ENCODE data around the gene ARHGAP10. TPM values are rescaled to one million over a fixed set of nuclear protein-coding genes. Genes with fewer than 3 reads are reported as not detected.
A peak's percentile ranks its signal among the peaks of the same experiment; 100 is the strongest.
"Not testable (repeated sequence)": the region's sequence is repeated elsewhere in the genome, so short reads cannot be mapped to it uniquely, and the experiment has no call there.

Gene ARHGAP10
- total RNA-seq, 2 experiments from 2014 or later = 6.1 to 6.2 TPM

DNA sequence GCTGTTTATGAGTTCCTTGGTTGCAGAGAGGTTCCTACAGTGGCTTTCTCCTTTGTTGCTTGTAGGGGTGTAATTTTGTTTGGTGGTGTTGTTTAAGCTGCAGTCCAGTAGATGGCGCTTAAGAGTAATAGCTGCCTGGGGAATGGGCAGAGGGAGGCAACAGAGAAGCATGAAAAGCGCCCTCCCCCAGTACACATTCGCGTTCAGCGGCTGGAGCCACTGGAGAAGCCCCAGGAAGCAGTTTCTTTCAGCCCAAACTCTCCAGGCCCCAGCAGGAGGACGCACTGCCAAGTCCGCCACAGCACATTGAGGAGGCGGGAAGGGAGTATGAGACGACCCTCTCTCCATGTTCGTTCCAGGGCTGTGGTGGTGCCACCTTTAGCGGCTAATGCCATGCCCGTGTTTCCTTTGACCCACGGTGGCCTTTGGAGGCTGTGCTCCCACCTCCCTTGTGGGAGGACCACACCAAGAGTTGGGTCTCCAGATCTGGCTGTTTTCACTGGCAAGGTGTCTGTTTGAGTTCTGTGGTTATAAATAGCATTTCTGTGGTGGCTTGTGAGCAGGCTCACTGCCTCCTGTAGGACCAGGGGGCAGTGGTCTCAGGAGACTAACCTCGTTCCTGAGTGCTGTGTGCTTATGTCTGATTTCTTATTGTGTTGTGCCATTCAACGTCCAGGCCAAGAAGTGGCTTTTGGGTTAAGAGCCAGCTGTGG, 252.3 kb downstream of the ARHGAP10 start:
- intact Hi-C loops (cut with DNase I, micrococcal nuclease) = loop anchor here (5.0 to 10.0 kb wide), 3 partner anchors 461 to 1281 kb away; partner anchors contain the start of gene NR3C2 (in 1 of the 2)
- H3K4me1 Mint-ChIP-seq = peaks cover 10% of the 10 kb centered on the region
- H3K27ac Mint-ChIP-seq = no peak overlapping the region
- no peaks in the 10 kb centered on the region for H3K27me3 Mint-ChIP-seq
- no peak overlapping the region for H3K4me3 Mint-ChIP-seq
- CTCF ChIA-PET = interaction anchor here (0.7 to 2.3 kb wide), 4 partner anchors 9 to 231 kb away, joined by 3 to 7 read pairs (median 3); no protein-coding TSS in a partner anchor
- DNase-seq (peak; percentile 29), ATAC-seq (peak; percentile 69)
- no peaks in the 10 kb centered on the region for H3K36me3 Mint-ChIP-seq (ENCODE audit: low read depth)
- POLR2A ChIA-PET = interaction anchor here (0.7 kb wide), 1 partner anchor 231 kb away, joined by 4 read pairs; no protein-coding TSS in a partner anchor
- no peaks in the 10 kb centered on the region for H3K9me3 Mint-ChIP-seq (ENCODE audit: low read depth)

DNA sequence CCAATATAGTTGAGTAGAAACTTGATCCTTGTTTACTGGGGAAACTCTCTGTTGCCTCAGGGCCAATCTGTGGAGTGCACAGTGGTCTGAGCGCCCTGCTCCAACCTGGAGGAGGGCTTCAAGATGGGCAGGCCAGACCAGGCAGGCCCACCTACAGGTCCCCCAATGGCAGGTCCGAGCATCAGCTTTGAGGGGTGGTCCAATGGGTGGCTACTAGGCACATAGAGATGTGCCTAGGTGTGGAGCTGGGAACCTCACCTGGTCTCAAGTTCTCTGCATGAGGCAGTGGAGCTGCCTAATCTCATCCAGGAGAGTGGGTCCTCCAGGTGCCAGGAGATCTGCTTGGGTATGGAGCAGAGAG, 252.9 kb downstream of the ARHGAP10 start:
- Mint-ChIP-seq H3K9me3 (ENCODE audit: low read depth) (no peaks in the 10 kb centered on the region), H3K27me3 (no peaks in the 10 kb centered on the region), H3K4me1 (peaks cover 10% of the 10 kb centered on the region), H3K4me3 (no peak overlapping the region), H3K27ac (no peak overlapping the region), H3K36me3 (ENCODE audit: low read depth) (no peaks in the 10 kb centered on the region)
- ATAC-seq = no peak
- CTCF ChIA-PET = interaction anchor here (0.5 to 2.3 kb wide), 3 partner anchors 9 to 230 kb away, joined by 3 to 7 read pairs (median 3); no protein-coding TSS in a partner anchor
- POLR2A ChIA-PET = no interaction called here
- intact Hi-C loops (cut with DNase I, micrococcal nuclease) = loop anchor here (5.0 to 10.0 kb wide), 3 partner anchors 460 to 1280 kb away; partner anchors contain the start of gene NR3C2 (in 1 of the 2)
- DNase-seq = no peak

DNA sequence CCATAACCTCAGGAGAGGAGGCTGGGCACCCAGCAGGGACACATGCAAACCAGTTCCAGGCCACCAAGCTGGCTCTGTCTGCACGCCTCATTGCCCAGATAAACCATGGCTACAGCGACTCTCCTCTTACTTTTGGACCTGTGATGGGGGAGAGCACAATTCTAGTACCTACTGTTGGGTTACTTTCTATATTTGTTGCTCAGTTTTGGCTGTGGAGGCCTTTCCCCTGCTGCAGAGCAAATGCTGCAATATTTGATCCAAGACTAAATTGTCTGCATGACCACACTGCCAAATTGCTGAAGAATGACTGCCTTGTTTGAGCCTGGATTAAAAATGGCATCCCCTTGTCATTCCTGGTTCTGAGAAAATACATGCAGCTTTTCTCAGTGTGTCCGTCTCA, 253.5 kb downstream of the ARHGAP10 start:
- DNase-seq (no peak), ATAC-seq (no peak)
- intact Hi-C loops (cut with DNase I, micrococcal nuclease) = loop anchor here (10.0 kb wide), 2 partner anchors 459 to 1279 kb away; partner anchors contain the start of gene NR3C2 (in 1 of the 2)
- Mint-ChIP-seq H3K4me3 (no peak overlapping the region), H3K4me1 (peaks cover 10% of the 10 kb centered on the region), H3K27me3 (no peaks in the 10 kb centered on the region), H3K27ac (no peak overlapping the region), H3K36me3 (ENCODE audit: low read depth) (no peaks in the 10 kb centered on the region), H3K9me3 (ENCODE audit: low read depth) (no peaks in the 10 kb centered on the region)
- CTCF ChIA-PET = interaction anchor here (0.5 to 1.2 kb wide), 2 partner anchors 37 to 230 kb away, joined by 3 read pairs; no protein-coding TSS in a partner anchor
- POLR2A ChIA-PET = no interaction called here

DNA sequence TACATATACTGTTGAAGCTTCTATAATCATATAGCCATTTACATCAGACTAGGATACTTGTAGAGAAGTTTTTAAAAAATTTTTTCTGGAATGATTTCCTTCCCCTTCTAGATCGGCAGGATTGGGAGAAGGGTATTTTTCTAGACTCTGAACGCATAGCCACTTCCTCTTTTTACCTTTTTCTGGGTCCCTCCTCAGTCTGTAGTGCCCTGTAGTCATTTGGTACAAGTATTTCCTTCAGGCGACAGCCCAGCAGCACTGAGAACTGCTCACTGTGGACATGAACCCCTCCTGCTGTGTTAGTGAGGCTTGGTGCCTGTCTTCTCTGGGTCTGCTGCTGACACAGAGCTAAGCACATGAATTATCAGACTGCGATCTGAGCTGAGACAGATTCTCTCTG, 255.4 kb downstream of the ARHGAP10 start:
- Mint-ChIP-seq H3K36me3 (ENCODE audit: low read depth) (no peaks in the 10 kb centered on the region), H3K4me1 (no peaks in the 10 kb centered on the region), H3K27ac (no peak overlapping the region), H3K9me3 (ENCODE audit: low read depth) (no peaks in the 10 kb centered on the region), H3K27me3 (no peaks in the 10 kb centered on the region), H3K4me3 (no peak overlapping the region)
- ChIA-PET POLR2A (no interaction called here), CTCF (no interaction called here)
- no peak for DNase-seq
- intact Hi-C loops (cut with DNase I, micrococcal nuclease) = loop anchor here (10.0 kb wide), 2 partner anchors 458 to 1278 kb away; partner anchors contain the start of gene NR3C2 (in 1 of the 2)
- no peak for ATAC-seq

- DNase-seq (no peak), ATAC-seq (no peak)
- Mint-ChIP-seq H3K36me3 (ENCODE audit: low read depth) (no peaks in the 10 kb centered on the region), H3K4me1 (no peaks in the 10 kb centered on the region), H3K27me3 (no peaks in the 10 kb centered on the region), H3K27ac (no peak overlapping the region), H3K4me3 (no peak overlapping the region), H3K9me3 (ENCODE audit: low read depth) (no peaks in the 10 kb centered on the region)
- CTCF ChIA-PET = no interaction called here
- POLR2A ChIA-PET = no interaction called here
- intact Hi-C loops (cut with DNase I, micrococcal nuclease) = no loop called here
These were observed 259.8 kb downstream of the ARHGAP10 start for GRCh38 chr4:147991543-147992283.

- Mint-ChIP-seq H3K36me3 (ENCODE audit: low read depth) (no peaks in the 10 kb centered on the region), H3K4me3 (no peak overlapping the region), H3K27me3 (no peaks in the 10 kb centered on the region), H3K27ac (no peak overlapping the region), H3K9me3 (ENCODE audit: low read depth) (no peaks in the 10 kb centered on the region), H3K4me1 (no peaks in the 10 kb centered on the region)
- intact Hi-C loops (cut with DNase I, micrococcal nuclease) = no loop called here
- CTCF ChIA-PET = interaction anchor here (2.0 kb wide), 1 partner anchor 10 kb away, joined by 7 read pairs; no protein-coding TSS in a partner anchor
- DNase-seq (no peak), ATAC-seq (no peak)
- POLR2A ChIA-PET = no interaction called here
These were observed 262.2 kb downstream of the ARHGAP10 start for GRCh38 chr4:147994076-147994475.

- no peaks in the 10 kb centered on the region for H3K4me1 Mint-ChIP-seq
- intact Hi-C loops (cut with DNase I, micrococcal nuclease) = no loop called here
- H3K4me3 Mint-ChIP-seq = no peak overlapping the region
- ATAC-seq (no peak), DNase-seq (no peak)
- POLR2A ChIA-PET = no interaction called here
- no peaks in the 10 kb centered on the region for H3K27me3 Mint-ChIP-seq
- H3K9me3 Mint-ChIP-seq (ENCODE audit: low read depth) = no peaks in the 10 kb centered on the region
- CTCF ChIA-PET = interaction anchor here (2.0 kb wide), 1 partner anchor 11 kb away, joined by 7 read pairs; no protein-coding TSS in a partner anchor
- H3K36me3 Mint-ChIP-seq (ENCODE audit: low read depth) = no peaks in the 10 kb centered on the region
- H3K27ac Mint-ChIP-seq = no peak overlapping the region
These were observed 262.9 kb downstream of the ARHGAP10 start for GRCh38 chr4:147994491-147995385.

DNA sequence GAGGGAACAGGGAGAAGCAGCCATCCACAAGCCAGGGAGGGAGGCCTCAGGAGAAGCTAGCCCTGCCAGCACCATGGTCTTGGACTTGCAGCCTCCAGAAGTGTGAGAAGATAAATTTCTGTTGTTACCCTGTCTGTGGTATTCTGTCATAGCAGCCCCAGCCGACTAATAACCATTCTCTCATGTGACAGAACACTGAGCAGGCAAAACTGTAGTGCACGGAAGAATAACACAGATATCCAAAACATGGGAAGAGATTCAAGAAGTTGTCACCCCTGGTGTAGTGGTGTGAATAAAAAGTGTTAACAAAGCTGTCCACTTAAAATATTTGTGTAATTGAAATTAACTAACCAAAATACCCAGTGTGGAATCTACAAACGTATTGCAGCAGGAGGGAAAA, 265.0 kb downstream of the ARHGAP10 start:
- intact Hi-C loops (cut with DNase I, micrococcal nuclease) = no loop called here
- DNase-seq = no peak
- H3K27me3 Mint-ChIP-seq = no peaks in the 10 kb centered on the region
- H3K4me1 Mint-ChIP-seq = no peaks in the 10 kb centered on the region
- CTCF ChIA-PET = no interaction called here
- H3K4me3 Mint-ChIP-seq = no peak overlapping the region
- peaks cover 1% of the 10 kb centered on the region for H3K36me3 Mint-ChIP-seq (ENCODE audit: low read depth)
- peaks cover 2% of the 10 kb centered on the region for H3K9me3 Mint-ChIP-seq (ENCODE audit: low read depth)
- no peak for ATAC-seq
- no peak overlapping the region for H3K27ac Mint-ChIP-seq
- POLR2A ChIA-PET = no interaction called here

DNA sequence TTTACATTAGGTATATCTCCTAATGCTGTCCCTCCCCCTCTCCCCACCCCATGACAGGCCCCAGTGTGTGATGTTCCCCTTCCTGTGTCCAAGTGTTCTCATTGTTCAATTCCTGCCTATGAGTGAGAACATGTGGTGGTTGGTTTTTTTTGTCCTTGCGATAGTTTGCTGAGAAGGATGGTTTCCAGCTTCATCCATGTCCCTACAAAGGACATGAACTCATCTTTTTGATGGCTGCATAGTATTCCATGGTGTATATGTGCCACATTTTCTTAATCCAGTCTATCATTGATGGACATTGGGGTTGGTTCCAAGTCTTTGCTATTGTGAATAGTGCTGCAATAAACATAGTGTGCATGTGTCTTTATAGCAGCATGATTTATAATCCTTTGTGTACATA, 268.1 kb downstream of the ARHGAP10 start:
- intact Hi-C loops (cut with DNase I, micrococcal nuclease); H3K4me3 Mint-ChIP-seq; DNase-seq; POLR2A ChIA-PET; ATAC-seq; H3K27ac Mint-ChIP-seq; H3K4me1 Mint-ChIP-seq; H3K36me3 Mint-ChIP-seq (ENCODE audit: low read depth); H3K27me3 Mint-ChIP-seq; H3K9me3 Mint-ChIP-seq (ENCODE audit: low read depth): not testable (repeated sequence)
- CTCF ChIA-PET = interaction anchor here (0.6 kb wide), 1 partner anchor 14 kb away, joined by 5 read pairs; no protein-coding TSS in a partner anchor

- Mint-ChIP-seq H3K36me3 (ENCODE audit: low read depth) (peaks cover 3% of the 10 kb centered on the region), H3K9me3 (ENCODE audit: low read depth) (peaks cover 2% of the 10 kb centered on the region), H3K4me1 (peaks cover 9% of the 10 kb centered on the region), H3K4me3 (no peak overlapping the region), H3K27ac (no peak overlapping the region), H3K27me3 (no peaks in the 10 kb centered on the region)
- DNase-seq (no peak), ATAC-seq (no peak)
- POLR2A ChIA-PET = no interaction called here
- CTCF ChIA-PET = no interaction called here
- intact Hi-C loops (cut with DNase I, micrococcal nuclease) = no loop called here
These were observed 272.5 kb downstream of the ARHGAP10 start for GRCh38 chr4:148004228-148004857.

DNA sequence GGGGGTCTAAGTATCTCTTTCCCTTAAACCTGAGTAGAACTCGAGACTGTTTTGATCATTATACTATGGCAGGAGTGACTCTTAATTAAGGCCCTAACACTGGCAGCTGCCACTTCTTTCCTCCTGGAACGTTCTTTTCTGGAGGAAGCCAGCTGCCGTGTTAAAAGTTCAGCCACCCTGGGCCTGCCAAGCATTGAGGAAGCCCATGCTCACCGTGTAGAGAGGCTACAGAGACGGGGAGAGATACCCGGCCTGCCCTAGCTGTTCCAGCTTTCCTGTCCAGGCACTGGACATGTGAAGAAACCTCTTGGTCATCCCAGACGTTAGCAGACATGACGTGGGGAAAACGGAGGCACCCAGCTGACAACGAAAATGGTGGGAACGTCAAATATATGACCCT, 274.1 kb downstream of the ARHGAP10 start:
- CTCF ChIA-PET = no interaction called here
- no peak overlapping the region for H3K4me3 Mint-ChIP-seq
- no peak for DNase-seq

More for the DNA sequence above, 274.1 kb downstream of the ARHGAP10 start:
- Mint-ChIP-seq H3K4me1 (peaks cover 9% of the 10 kb centered on the region), H3K27ac (no peak overlapping the region), H3K36me3 (ENCODE audit: low read depth) (peaks cover 2% of the 10 kb centered on the region), H3K9me3 (ENCODE audit: low read depth) (peaks cover under 1% of the 10 kb centered on the region), H3K27me3 (no peaks in the 10 kb centered on the region)
- ATAC-seq = no peak
- POLR2A ChIA-PET = no interaction called here
- intact Hi-C loops (cut with DNase I, micrococcal nuclease) = no loop called here
